Erythroblast (primary cell): ENCODE results near the gene NAP1L4.

Experiments
- GATA1 ChIP-seq: IDR thresholded peaks from 2 replicates; pipeline ENCODE4 v1.6.1; 2011; ENCODE audit warnings: low read depth, mild to moderate bottlenecking, control low read depth, low read length, moderate library complexity
- POLR2A ChIP-seq: IDR thresholded peaks from 2 replicates; pipeline ENCODE4 v1.6.1; 2011; ENCODE audit warnings: mild to moderate bottlenecking, low read length

DNA sequence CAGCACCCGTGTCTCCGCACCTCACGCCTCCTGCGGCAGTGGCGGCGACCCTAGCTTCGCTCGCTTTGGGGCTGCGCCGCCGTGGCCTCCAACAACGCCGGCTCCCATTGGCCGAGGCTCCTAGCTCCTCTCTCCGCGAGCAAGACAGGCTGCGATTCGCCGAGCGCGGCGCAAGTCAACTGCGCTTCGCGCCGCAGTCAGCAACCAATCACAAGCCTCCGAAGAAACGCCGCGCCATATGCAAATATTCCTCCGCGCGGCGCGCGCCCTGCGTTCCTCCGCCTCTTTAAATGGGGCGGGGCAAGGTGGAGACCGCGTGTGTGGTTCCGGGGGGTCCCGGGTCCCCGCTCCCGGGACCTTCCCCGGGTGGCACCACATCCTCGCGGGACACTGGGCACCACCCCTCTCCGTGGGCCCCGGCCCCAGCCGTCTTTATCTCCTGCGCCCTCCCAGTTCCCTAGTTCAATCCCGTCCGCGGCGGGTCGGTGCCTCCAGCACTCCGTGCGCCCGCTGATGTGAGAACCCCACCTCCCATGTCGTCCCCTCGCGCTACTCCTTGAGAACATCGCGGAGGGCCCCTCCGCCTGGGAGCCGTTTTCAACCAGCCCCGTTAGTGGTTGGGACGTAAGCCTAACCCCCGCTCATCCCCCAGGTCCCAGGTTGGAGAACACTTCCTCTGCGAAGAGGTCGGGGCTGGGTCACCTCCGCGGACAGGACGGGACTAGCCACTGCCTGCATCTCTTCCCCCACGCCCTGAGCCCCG lies at the start of gene NAP1L4:
- TF ChIP-seq POLR2A = peak; percentile 85
- TF ChIP-seq GATA1 = no peak
